SK-N-MC (cell line): ENCODE measurements around the gene FKBP8.

ENCODE experiments used
- EZH2 ChIP-seq: fragments of 200-600 bp; sonication (generic); IDR thresholded peaks from one replicate; pipeline ENCODE4 v1.6.1; 2017; ENCODE audit warnings: antibody characterized with exemption
- POLR2AphosphoS5 ChIP-seq: IDR thresholded peaks from 2 replicates; pipeline ENCODE4 v1.6.1; 2012; ENCODE audit warnings: mild to moderate bottlenecking, low read depth, low read length, borderline replicate concordance

- TF ChIP-seq POLR2AphosphoS5 (no peak), EZH2 (no peak)
Observed at GRCh38 chr19:18496167-18496979, 47.0 kb downstream of the FKBP8 start.
